SK-N-SH (cell line): Measurements from ENCODE around the gene KRTAP4-4. TPM values are rescaled to one million over a fixed set of nuclear protein-coding genes. Genes with fewer than 3 reads are reported as not detected.
"Not testable (repeated sequence)": the region's sequence is repeated elsewhere in the genome, so short reads cannot be mapped to it uniquely, and the experiment has no call there.

Source experiments
- CTCF ChIA-PET: fragments of 300-600, 350-600 bp; formaldehyde crosslinking; extraction: SDS; loops from one replicate; lab custom pipeline; 2021; lab: Yijun Ruan, JAX
- POLR2A ChIA-PET: fragments of 350-600 bp; sonication (Branson Sonifier 250); formaldehyde crosslinking; extraction: SDS; loops from one replicate; lab custom pipeline; 2020; ENCODE audit warnings: antibody characterized with exemption, inconsistent platforms; lab: Yijun Ruan, JAX
- DNase-seq: peaks from one replicate; pipeline ENCODE4 v3.0.0; 2012
- H2AFZ ChIP-seq: fragments of 200-600 bp; sonication (generic); 2 replicates; pipeline ENCODE4 v1.8.1; 2016; ENCODE audit warnings: antibody characterized with exemption, mild to moderate bottlenecking, low read depth
- H3F3A ChIP-seq: fragments of 200-600 bp; sonication (generic); replicated peaks from 2 replicates; pipeline ENCODE3; 2016; ENCODE audit warnings: antibody characterized with exemption, mild to moderate bottlenecking; ENCODE audit not compliant: insufficient read depth
- H3K27ac ChIP-seq, 2 experiments: fragments of 200-500 bp in 1 of 2; fragments of 200-600 bp in 1 of 2; sonication (Bioruptor generic) in 1 of 2; sonication (generic), shearing (Covaris generic) in 1 of 2; 2 replicates each; pipeline versions ENCODE4 v1.5.1 to v1.6.1; 2014 to 2016; ENCODE audit warnings: low read depth in 2 of 2, inconsistent platforms in 1 of 2, low read length in 1 of 2, mild to moderate bottlenecking in 1 of 2, mixed read lengths in 1 of 2
- H3K27me3 ChIP-seq: fragments of 200-600 bp; sonication (generic), shearing (Covaris generic); 2 replicates; pipeline ENCODE4 v1.6.1; 2016; ENCODE audit warnings: mixed run types; ENCODE audit not compliant: insufficient read depth
- H3K36me3 ChIP-seq, 2 experiments: fragments of 200-500 bp in 1 of 2; fragments of 200-600 bp in 1 of 2; sonication (Bioruptor generic) in 1 of 2; sonication (generic) in 1 of 2; replicated peaks in 1 of 2; 2 replicates each; pipeline versions ENCODE3 to v1.5.1; 2014 to 2016; ENCODE audit warnings: low read length in 1 of 2, mild to moderate bottlenecking in 1 of 2; ENCODE audit not compliant: insufficient read depth in 2 of 2, control insufficient read depth in 1 of 2
- H3K4me1 ChIP-seq, 2 experiments: fragments of 200-500 bp in 1 of 2; fragments of 200-600 bp in 1 of 2; sonication (Bioruptor generic) in 1 of 2; sonication (generic), shearing (Covaris generic) in 1 of 2; 2 replicates each; pipeline versions ENCODE4 v1.5.1 to v1.6.1; 2014 to 2016; ENCODE audit warnings: low read depth in 1 of 2, low read length in 1 of 2, mixed run types in 1 of 2; ENCODE audit not compliant: insufficient read depth in 2 of 2, control insufficient read depth in 1 of 2
- H3K4me2 ChIP-seq: fragments of 200-600 bp; sonication (generic), shearing (Covaris generic); 2 replicates; pipeline ENCODE4 v1.6.1; 2017; ENCODE audit warnings: mixed run types
- H3K4me3 ChIP-seq, 2 experiments: fragments of 200-500 bp in 1 of 2; fragments of 200-600 bp in 1 of 2; sonication (Bioruptor generic) in 1 of 2; sonication (generic), shearing (Covaris generic) in 1 of 2; 2 replicates each; pipeline versions ENCODE4 v1.5.1 to v1.8.1; 2014 to 2016; ENCODE audit warnings: low read depth in 2 of 2, inconsistent platforms in 1 of 2, low read length in 1 of 2, mild to moderate bottlenecking in 1 of 2, mixed read lengths in 1 of 2, moderate library complexity in 1 of 2
- H3K79me2 ChIP-seq: fragments of 200-600 bp; sonication (generic); 2 replicates; pipeline ENCODE4 v1.8.1; 2017; ENCODE audit warnings: mild to moderate bottlenecking; ENCODE audit not compliant: insufficient read depth
- H3K9ac ChIP-seq: fragments of 200-600 bp; sonication (generic); 2 replicates; pipeline ENCODE4 v1.6.1; 2017; ENCODE audit warnings: mixed run types
- H3K9me2 ChIP-seq: fragments of 200-600 bp; sonication (generic); 2 replicates; pipeline ENCODE4 v1.6.1; 2017; ENCODE audit warnings: mixed run types
- H3K9me3 ChIP-seq: fragments of 200-600 bp; sonication (generic); 2 replicates; pipeline ENCODE4 v1.6.1; 2017; ENCODE audit warnings: mixed run types, mild to moderate bottlenecking, moderate library complexity
- H4K20me1 ChIP-seq: fragments of 200-600 bp; sonication (generic); 2 replicates; pipeline ENCODE4 v1.6.1; 2017; ENCODE audit warnings: mild to moderate bottlenecking, mixed run types; ENCODE audit not compliant: insufficient read depth
- CHD2 ChIP-seq: fragments of 150-350 bp; IDR thresholded peaks from 2 replicates; pipeline ENCODE4 v1.6.1; 2018; ENCODE audit warnings: low read length; ENCODE audit not compliant: partially characterized antibody
- EP300 ChIP-seq, 2 experiments: IDR thresholded peaks; 2 replicates each; pipeline versions ENCODE4 v1.4.0 to v1.6.1; 2012; ENCODE audit warnings: borderline replicate concordance in 1 of 2, low read depth in 1 of 2, low read length in 1 of 2
- EZH2phosphoT487 ChIP-seq: fragments of 200-600 bp; sonication (generic); IDR thresholded peaks from 2 replicates; pipeline ENCODE4 v1.6.1; 2017; ENCODE audit warnings: low read depth, mixed run types, mild to moderate bottlenecking, antibody characterized with exemption, moderate library complexity, borderline replicate concordance
- FOXJ3 ChIP-seq: sonication (generic); formaldehyde crosslinking; IDR thresholded peaks from 2 replicates; pipeline ENCODE4 v1.5.1; 2020; ENCODE audit warnings: mild to moderate bottlenecking, missing genetic modification reagents
- GABPA ChIP-seq: IDR thresholded peaks from 2 replicates; pipeline ENCODE4 v1.4.0; 2012; ENCODE audit warnings: low read depth, mild to moderate bottlenecking
- IRF3 ChIP-seq: fragments of 150-350 bp; IDR thresholded peaks from 2 replicates; pipeline ENCODE4 v1.6.1; 2016; ENCODE audit warnings: mild to moderate bottlenecking, low read depth, low read length
- MXI1 ChIP-seq: IDR thresholded peaks from 2 replicates; pipeline ENCODE4 v1.6.1; 2012; ENCODE audit warnings: mild to moderate bottlenecking, low read depth, low read length, improper control_type of control experiment
- NRF1 ChIP-seq: IDR thresholded peaks from 2 replicates; pipeline ENCODE4 v1.6.1; 2012; ENCODE audit warnings: low read depth, mild to moderate bottlenecking, low read length
- PBX3 ChIP-seq: IDR thresholded peaks from 2 replicates; pipeline ENCODE4; 2012
- RCOR1 ChIP-seq: fragments of 150-350 bp; IDR thresholded peaks from 2 replicates; pipeline ENCODE4 v1.6.1; 2017; ENCODE audit warnings: antibody characterized with exemption, low read length
- RFX5 ChIP-seq: IDR thresholded peaks from 2 replicates; pipeline ENCODE4 v1.6.1; 2012; ENCODE audit warnings: mild to moderate bottlenecking, improper control_type of control experiment, low read length
- SIN3A ChIP-seq: IDR thresholded peaks from 2 replicates; pipeline ENCODE4 v1.6.1; 2012; ENCODE audit warnings: low read depth, mild to moderate bottlenecking, low read length, moderate library complexity, borderline replicate concordance
- SMC3 ChIP-seq: IDR thresholded peaks from 2 replicates; pipeline ENCODE4 v1.6.1; 2012; ENCODE audit warnings: low read depth, low read length, improper control_type of control experiment
- TAF1 ChIP-seq: IDR thresholded peaks from 2 replicates; pipeline ENCODE4 v1.6.1; 2012; ENCODE audit warnings: low read depth, mild to moderate bottlenecking, low read length, moderate library complexity, borderline replicate concordance
- USF1 ChIP-seq: IDR thresholded peaks from 2 replicates; pipeline ENCODE4 v1.4.0; 2012; ENCODE audit warnings: low read depth, borderline replicate concordance
- YY1 ChIP-seq: IDR thresholded peaks from 2 replicates; pipeline ENCODE4 v1.4.0; 2012; ENCODE audit warnings: low read depth, mild to moderate bottlenecking
- WGBS: methylation state at CpG from one replicate; pipeline ENCODE4 v1.1.6; 2017; ENCODE audit warnings: low lambda C conversion rate; 5-methylcytosine and 5-hydroxymethylcytosine counted together
- polyA plus RNA-seq, 3 experiments: library from polyadenylated mRNA; depleted of rRNA; stranded (reverse); fragments of >200 nt; gene quantifications; 2 replicates each; pipeline ENCODE4 v1.2.3, GENCODE V29; 2012
- TF ChIP-seq, protein P1 (sequence below): fragments of 150-350 bp; IDR thresholded peaks from 2 replicates; pipeline ENCODE4 v1.6.1; 2017; ENCODE audit warnings: antibody characterized with exemption, low read length, low read depth, borderline replicate concordance

KRTAP4-4 gene
- polyA plus RNA-seq, 1 of the 3 experiments (the other 2 are of a cell fraction), result not detected

- ChIA-PET CTCF (no interaction called here), POLR2A (no interaction called here)
- Histone ChIP-seq H3K27me3 (no peaks in the 10 kb centered on the region; the same call in 1 of the 2 replicates), H3K79me2 (no peaks in the 10 kb centered on the region), H3K4me3 (no peak overlapping the region), H3F3A (no peaks in the 10 kb centered on the region), H2AFZ (no peak overlapping the region), H3K9ac (no peak overlapping the region), H3K4me2 (no peak overlapping the region), H4K20me1 (no peaks in the 10 kb centered on the region), H3K27ac (no peak overlapping the region), H3K4me1 (no peaks in the 10 kb centered on the region), H3K9me2 (no peaks in the 10 kb centered on the region), H3K9me3 (no peaks in the 10 kb centered on the region), H3K36me3 (no peaks in the 10 kb centered on the region)
- TF ChIP-seq SIN3A (no peak), EZH2phosphoT487 (no peak)
- no peak for DNase-seq
- WGBS, result 8% methylated on average over 1 of the region's 1 CpG
Measured at GRCh38 chr17:41196068-41196467, 35.5 kb upstream of the KRTAP4-4 start.

DNA sequence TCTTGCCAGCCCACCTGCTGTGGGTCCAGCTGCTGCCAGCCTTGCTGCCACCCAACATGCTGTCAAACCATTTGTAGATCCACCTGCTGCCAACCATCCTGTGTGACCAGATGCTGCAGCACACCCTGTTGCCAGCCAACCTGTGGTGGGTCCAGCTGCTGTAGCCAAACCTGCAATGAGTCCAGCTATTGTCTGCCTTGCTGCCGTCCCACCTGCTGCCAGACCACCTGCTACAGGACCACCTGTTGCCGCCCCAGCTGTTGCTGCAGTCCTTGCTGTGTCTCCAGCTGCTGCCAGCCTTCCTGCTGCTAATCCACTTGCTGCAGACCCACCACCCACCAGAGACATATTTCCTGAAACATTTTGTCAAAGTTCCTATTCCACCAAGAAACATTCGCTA lies 29.8 kb upstream of the KRTAP4-4 start:
- H4K20me1 ChIP-seq, result no peaks in the 10 kb centered on the region
- no peaks in the 10 kb centered on the region for H3K4me1 ChIP-seq
- no peak for DNase-seq
- H2AFZ ChIP-seq, result no peak overlapping the region
- peaks cover 12% of the 10 kb centered on the region; the same call in 1 of the 2 replicates for H3K27me3 ChIP-seq
- ChIA-PET POLR2A (no interaction called here), CTCF (no interaction called here)
- no peaks in the 10 kb centered on the region for H3K79me2 ChIP-seq
- no peak overlapping the region for H3K9ac ChIP-seq
- no peaks in the 10 kb centered on the region for H3K9me3 ChIP-seq
- no peaks in the 10 kb centered on the region for H3K36me3 ChIP-seq
- H3K4me3 ChIP-seq, result no peak overlapping the region
- no peak overlapping the region for H3K27ac ChIP-seq
- H3K4me2 ChIP-seq, result no peak overlapping the region
- WGBS, result 6% methylated on average over 3 of the region's 3 CpGs
- TF ChIP-seq FOXJ3 (CRISPR knock-in tag), result no peak
- TF ChIP-seq NRF1, result no peak
- no peak for TF ChIP-seq RCOR1
- TF ChIP-seq PBX3, result no peak
- TF ChIP-seq CHD2, result no peak
- TF ChIP-seq RFX5, result no peak
- TF ChIP-seq, protein P1, sequence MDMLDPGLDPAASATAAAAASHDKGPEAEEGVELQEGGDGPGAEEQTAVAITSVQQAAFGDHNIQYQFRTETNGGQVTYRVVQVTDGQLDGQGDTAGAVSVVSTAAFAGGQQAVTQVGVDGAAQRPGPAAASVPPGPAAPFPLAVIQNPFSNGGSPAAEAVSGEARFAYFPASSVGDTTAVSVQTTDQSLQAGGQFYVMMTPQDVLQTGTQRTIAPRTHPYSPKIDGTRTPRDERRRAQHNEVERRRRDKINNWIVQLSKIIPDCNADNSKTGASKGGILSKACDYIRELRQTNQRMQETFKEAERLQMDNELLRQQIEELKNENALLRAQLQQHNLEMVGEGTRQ, result no peak
- TF ChIP-seq EP300 (IDR thresholded peaks at IDR 0.05; ENCODE audit: borderline replicate concordance in 1 of 2, low read depth in 1 of 2, low read length in 1 of 2), result no peak
- TF ChIP-seq SMC3, result no peak
- TF ChIP-seq IRF3, result no peak
- no peak for TF ChIP-seq MXI1
- no peak for TF ChIP-seq TAF1
- TF ChIP-seq GABPA, result no peak
- no peak for TF ChIP-seq YY1
- TF ChIP-seq USF1, result no peak
- no peaks in the 10 kb centered on the region for H3F3A ChIP-seq
- H3K9me2 ChIP-seq, result no peaks in the 10 kb centered on the region

DNA sequence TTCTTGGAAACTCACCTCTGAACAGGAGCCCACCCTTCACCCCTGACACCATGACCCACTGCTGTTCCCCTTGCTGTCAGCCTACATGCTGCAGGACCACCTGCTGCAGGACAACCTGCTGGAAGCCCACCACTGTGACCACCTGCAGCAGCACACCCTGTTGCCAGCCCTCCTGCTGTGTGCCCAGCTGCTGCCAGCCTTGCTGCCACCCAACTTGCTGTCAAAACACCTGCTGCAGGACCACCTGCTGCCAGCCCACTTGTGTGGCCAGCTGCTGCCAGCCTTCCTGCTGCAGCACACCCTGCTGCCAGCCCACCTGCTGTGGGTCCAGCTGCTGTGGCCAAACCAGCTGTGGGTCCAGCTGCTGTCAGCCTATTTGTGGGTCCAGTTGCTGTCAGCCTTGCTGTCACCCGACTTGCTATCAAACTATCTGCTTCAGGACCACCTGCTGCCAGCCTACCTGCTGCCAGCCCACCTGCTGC lies 29.3 kb upstream of the KRTAP4-4 start, which contains the start of gene KRTAP9-1:
TSS of gene KRTAP9-1 (plus strand) at position 51 of the 482 bp plus-strand sequence. CDS start at position 51, 0 bp downstream.
- H4K20me1 ChIP-seq, H3F3A ChIP-seq, DNase-seq, H2AFZ ChIP-seq, H3K36me3 ChIP-seq, H3K4me3 ChIP-seq, POLR2A ChIA-PET, H3K9me3 ChIP-seq, H3K4me1 ChIP-seq, CTCF ChIA-PET, H3K9ac ChIP-seq, H3K27ac ChIP-seq, H3K9me2 ChIP-seq, H3K79me2 ChIP-seq, H3K4me2 ChIP-seq: not testable (repeated sequence)
- peaks cover 12% of the 10 kb centered on the region; the same call in 1 of the 2 replicates for H3K27me3 ChIP-seq
- WGBS, result no CpG with 5 or more reads among the region's 1 CpG
